HEK293 (cell line): ENCODE results near the gene EN2.

ENCODE experiments used
- CTCF ChIA-PET: fragments of 350-600 bp; formaldehyde crosslinking; extraction: SDS; loops from one replicate; lab custom pipeline; 2021; ENCODE audit warnings: antibody characterized with exemption; lab: Yijun Ruan, JAX
- POLR2A ChIA-PET: fragments of 300-600 bp; formaldehyde crosslinking; extraction: SDS; loops from one replicate; lab custom pipeline; 2020; ENCODE audit warnings: antibody characterized with exemption, inconsistent platforms; lab: Yijun Ruan, JAX
- H3K27ac ChIP-seq: fragments of 200-500 bp; sonication (Bioruptor generic); 2 replicates; pipeline ENCODE4 v1.5.1; 2014; ENCODE audit warnings: low read depth, low read length, control low read depth, inconsistent platforms; ENCODE audit errors: extremely low read depth
- H3K36me3 ChIP-seq, 2 experiments: fragments of 200-500 bp in 1 of 2; sonication (Bioruptor generic) in 1 of 2; 1 replicate in 1 of 2; 2 replicates in 1 of 2; pipeline ENCODE4 v1.5.1; 2014 to 2017; ENCODE audit warnings: inconsistent platforms in 2 of 2, low read length in 2 of 2; ENCODE audit not compliant: control insufficient read depth in 2 of 2, insufficient read depth in 1 of 2
- H3K4me1 ChIP-seq: fragments of 200-500 bp; sonication (Bioruptor generic); 2 replicates; pipeline ENCODE4 v1.5.1; 2014; ENCODE audit warnings: mild to moderate bottlenecking, low read length, inconsistent platforms; ENCODE audit not compliant: control insufficient read depth, insufficient read depth
- H3K4me3 ChIP-seq: 2 replicates; pipeline ENCODE4 v1.5.1; 2011; ENCODE audit warnings: low read depth, mild to moderate bottlenecking, control low read depth, low read length, moderate library complexity
- H3K9me3 ChIP-seq: fragments of 200-500 bp; sonication (Bioruptor generic); 2 replicates; pipeline ENCODE4 v1.5.1; 2014; ENCODE audit warnings: low read depth, low read length, inconsistent platforms; ENCODE audit not compliant: control insufficient read depth, insufficient read depth
- BCL11A ChIP-seq: fragments of 450-650 bp; formaldehyde crosslinking; IDR thresholded peaks from 2 replicates; pipeline ENCODE4 v1.5.1; 2016; ENCODE audit warnings: low read depth, missing biosample characterization, missing genetic modification characterization
- GFI1B ChIP-seq: fragments of 450-650 bp; formaldehyde crosslinking; IDR thresholded peaks from 2 replicates; pipeline ENCODE4 v1.5.1; 2016; ENCODE audit warnings: missing biosample characterization, missing genetic modification characterization
- KLF10 ChIP-seq: fragments of 450-650 bp; IDR thresholded peaks from 2 replicates; pipeline ENCODE4 v1.5.1; 2018; ENCODE audit warnings: missing biosample characterization, mild to moderate bottlenecking, missing genetic modification characterization
- KLF9 ChIP-seq: fragments of 450-650 bp; formaldehyde crosslinking; IDR thresholded peaks from 2 replicates; pipeline ENCODE4 v1.5.1; 2016; ENCODE audit warnings: missing biosample characterization, missing genetic modification characterization, low read depth
- SALL2 ChIP-seq: fragments of 450-650 bp; formaldehyde crosslinking; IDR thresholded peaks from 2 replicates; pipeline ENCODE4 v1.5.0; 2017; ENCODE audit warnings: missing biosample characterization, mild to moderate bottlenecking, missing genetic modification characterization, borderline replicate concordance
- SCRT1 ChIP-seq: fragments of 450-650 bp; formaldehyde crosslinking; IDR thresholded peaks from 2 replicates; pipeline ENCODE4 v1.5.1; 2016; ENCODE audit warnings: missing biosample characterization, missing genetic modification characterization, borderline replicate concordance
- TSHZ1 ChIP-seq: fragments of 450-650 bp; formaldehyde crosslinking; IDR thresholded peaks from 2 replicates; pipeline ENCODE4 v1.5.1; 2016; ENCODE audit warnings: missing biosample characterization, missing genetic modification characterization, borderline replicate concordance
- ZBTB17 ChIP-seq: fragments of 450-650 bp; formaldehyde crosslinking; IDR thresholded peaks from 2 replicates; pipeline ENCODE4 v1.5.1; 2016; ENCODE audit warnings: missing biosample characterization, missing genetic modification characterization
- ZBTB49 ChIP-seq: fragments of 450-650 bp; formaldehyde crosslinking; IDR thresholded peaks from 2 replicates; pipeline ENCODE4 v1.5.1; 2016; ENCODE audit warnings: missing biosample characterization, missing genetic modification characterization, low read depth
- ZIC2 ChIP-seq: fragments of 450-650 bp; formaldehyde crosslinking; IDR thresholded peaks from 2 replicates; pipeline ENCODE4 v1.5.1; 2016; ENCODE audit warnings: missing biosample characterization, missing genetic modification characterization
- ZNF132 ChIP-seq: fragments of 450-650 bp; formaldehyde crosslinking; IDR thresholded peaks from 2 replicates; pipeline ENCODE4 v1.5.1; 2017; ENCODE audit warnings: missing biosample characterization, missing genetic modification characterization, borderline replicate concordance
- ZNF169 ChIP-seq: fragments of 450-650 bp; formaldehyde crosslinking; IDR thresholded peaks from 2 replicates; pipeline ENCODE4 v1.5.1; 2016; ENCODE audit warnings: missing biosample characterization, missing genetic modification characterization
- ZNF2 ChIP-seq: fragments of 450-650 bp; formaldehyde crosslinking; IDR thresholded peaks from 2 replicates; pipeline ENCODE4 v1.5.1; 2016; ENCODE audit warnings: missing biosample characterization, missing genetic modification characterization
- ZNF214 ChIP-seq: fragments of 450-650 bp; formaldehyde crosslinking; IDR thresholded peaks from 2 replicates; pipeline ENCODE4 v1.5.1; 2017; ENCODE audit warnings: missing biosample characterization, mild to moderate bottlenecking, missing genetic modification characterization, borderline replicate concordance
- ZNF274 ChIP-seq, 2 experiments: fragments of 200-500 bp in 1 of 2; fragments of 450-650 bp in 1 of 2; sonication (Bioruptor generic) in 1 of 2; formaldehyde crosslinking in 1 of 2; IDR thresholded peaks; 2 replicates each; pipeline versions ENCODE4 v1.5.1 to v1.6.1; 2014 to 2016; ENCODE audit warnings: borderline replicate concordance in 1 of 2, inconsistent platforms in 1 of 2, low read length in 1 of 2, missing biosample characterization in 1 of 2, missing genetic modification characterization in 1 of 2
- ZNF394 ChIP-seq: fragments of 450-650 bp; formaldehyde crosslinking; IDR thresholded peaks from 2 replicates; pipeline ENCODE4 v1.5.1; 2016; ENCODE audit warnings: missing biosample characterization, missing genetic modification characterization, mild to moderate bottlenecking, moderate library complexity, borderline replicate concordance
- ZNF423 ChIP-seq: fragments of 450-650 bp; formaldehyde crosslinking; IDR thresholded peaks from 2 replicates; pipeline ENCODE4 v1.5.1; 2016; ENCODE audit warnings: missing biosample characterization, missing genetic modification characterization
- ZNF426 ChIP-seq: fragments of 450-650 bp; formaldehyde crosslinking; IDR thresholded peaks from 2 replicates; pipeline ENCODE4 v1.5.1; 2017; ENCODE audit warnings: missing biosample characterization, missing genetic modification characterization, mild to moderate bottlenecking, inconsistent platforms, moderate library complexity
- ZNF530 ChIP-seq: fragments of 450-650 bp; formaldehyde crosslinking; IDR thresholded peaks from 2 replicates; pipeline ENCODE4 v1.5.1; 2016; ENCODE audit warnings: low read depth, missing biosample characterization, missing genetic modification characterization
- ZNF544 ChIP-seq: fragments of 450-650 bp; formaldehyde crosslinking; IDR thresholded peaks from 2 replicates; pipeline ENCODE4 v1.5.0; 2017; ENCODE audit warnings: missing biosample characterization, missing genetic modification characterization
- ZNF600 ChIP-seq: fragments of 450-650 bp; formaldehyde crosslinking; IDR thresholded peaks from 2 replicates; pipeline ENCODE4 v1.5.1; 2016; ENCODE audit warnings: missing biosample characterization, missing genetic modification characterization
- ZNF624 ChIP-seq: fragments of 450-650 bp; formaldehyde crosslinking; IDR thresholded peaks from 2 replicates; pipeline ENCODE4 v1.5.1; 2017; ENCODE audit warnings: missing biosample characterization, missing genetic modification characterization
- ZNF626 ChIP-seq: fragments of 450-650 bp; sonication (Bioruptor Pico); formaldehyde crosslinking; IDR thresholded peaks from 2 replicates; pipeline ENCODE4 v1.5.1; 2018; ENCODE audit warnings: missing biosample characterization, missing genetic modification characterization, inconsistent platforms
- ZNF645 ChIP-seq: fragments of 450-650 bp; formaldehyde crosslinking; IDR thresholded peaks from 2 replicates; pipeline ENCODE4; 2016; ENCODE audit warnings: missing biosample characterization, missing genetic modification characterization
- ZNF701 ChIP-seq: fragments of 450-650 bp; formaldehyde crosslinking; IDR thresholded peaks from 2 replicates; pipeline ENCODE4 v1.5.1; 2016; ENCODE audit warnings: missing biosample characterization, missing genetic modification characterization
- ZNF837 ChIP-seq: fragments of 450-650 bp; formaldehyde crosslinking; IDR thresholded peaks from 2 replicates; pipeline ENCODE4 v1.5.1; 2016; ENCODE audit warnings: missing biosample characterization, missing genetic modification characterization
- ZSCAN16 ChIP-seq: fragments of 450-650 bp; formaldehyde crosslinking; IDR thresholded peaks from 2 replicates; pipeline ENCODE4 v1.5.1; 2016; ENCODE audit warnings: missing biosample characterization, missing genetic modification characterization
- ZXDB ChIP-seq: fragments of 450-650 bp; formaldehyde crosslinking; IDR thresholded peaks from 2 replicates; pipeline ENCODE4 v1.5.1; 2016; ENCODE audit warnings: missing biosample characterization, missing genetic modification characterization
- TF ChIP-seq, protein P1 (sequence below): fragments of 450-650 bp; formaldehyde crosslinking; IDR thresholded peaks from 2 replicates; pipeline ENCODE4 v1.5.1; 2017; ENCODE audit warnings: missing biosample characterization, mild to moderate bottlenecking, missing genetic modification characterization, moderate library complexity

Gene EN2

DNA sequence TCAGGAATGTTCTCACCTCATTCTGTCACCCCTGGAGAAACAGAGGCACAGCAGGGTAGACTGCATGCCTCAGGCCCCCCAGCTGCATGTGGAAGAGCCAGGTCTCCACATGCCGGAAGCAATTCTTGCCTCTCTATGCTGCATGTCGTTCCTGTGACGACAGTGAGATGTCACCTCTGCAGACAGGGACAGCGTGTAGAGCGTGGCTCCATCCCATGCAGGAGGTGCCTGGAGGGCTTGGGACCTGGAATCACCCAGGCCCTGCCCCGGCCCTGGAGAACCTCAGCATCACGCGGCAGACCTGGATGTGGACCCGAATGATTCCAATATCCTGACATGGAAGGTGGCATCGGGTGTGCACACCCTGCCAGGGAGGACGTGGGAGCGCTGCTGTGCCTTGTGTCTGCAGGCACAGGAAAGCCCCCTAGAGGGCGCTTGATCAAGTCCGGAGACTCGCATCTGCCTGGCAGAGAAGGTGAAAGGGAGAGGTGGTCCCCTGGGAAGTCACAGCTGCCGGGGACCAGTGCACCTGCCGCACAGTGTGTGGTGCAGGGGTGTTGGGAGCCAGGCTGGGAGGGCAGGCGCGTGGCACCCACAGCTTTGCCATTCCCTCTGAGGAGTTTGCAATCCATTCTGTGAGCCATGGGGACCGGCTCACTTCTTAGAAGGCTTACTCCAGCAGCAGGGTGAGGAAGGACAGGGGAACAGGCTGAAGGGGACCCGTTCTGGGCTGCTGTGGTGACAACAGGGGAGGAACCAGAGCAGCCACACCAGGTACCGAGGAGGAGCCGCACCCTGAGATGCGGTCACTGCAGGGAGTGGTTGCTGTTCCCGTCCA is 45.3 kb upstream of the EN2 start:
- Histone ChIP-seq H3K36me3 (no peaks in the 10 kb centered on the region), H3K4me1 (no peaks in the 10 kb centered on the region), H3K4me3 (no peak overlapping the region), H3K9me3 (no peaks in the 10 kb centered on the region), H3K27ac (no peak overlapping the region)
- CTCF ChIA-PET, result interaction anchor here (0.7 to 2.9 kb wide), 16 partner anchors 9 to 177 kb away, joined by 3 to 8 read pairs (median 3); no protein-coding TSS in a partner anchor
- POLR2A ChIA-PET, result no interaction called here
- peak; percentile 55; the same call in 1 of the 2 replicates for TF ChIP-seq ZBTB17 (tag by site-specific recombination)
- no peak for TF ChIP-seq ZNF530
- no peak for TF ChIP-seq ZNF169 (tag by site-specific recombination)
- peak; percentile 74 for TF ChIP-seq ZNF600 (tag by site-specific recombination)
- no peak for TF ChIP-seq ZNF626
- no peak for TF ChIP-seq GFI1B
- TF ChIP-seq ZIC2 (tag by site-specific recombination), result peak; percentile 30; the same call in 1 of the 2 replicates
- TF ChIP-seq, protein P1, sequence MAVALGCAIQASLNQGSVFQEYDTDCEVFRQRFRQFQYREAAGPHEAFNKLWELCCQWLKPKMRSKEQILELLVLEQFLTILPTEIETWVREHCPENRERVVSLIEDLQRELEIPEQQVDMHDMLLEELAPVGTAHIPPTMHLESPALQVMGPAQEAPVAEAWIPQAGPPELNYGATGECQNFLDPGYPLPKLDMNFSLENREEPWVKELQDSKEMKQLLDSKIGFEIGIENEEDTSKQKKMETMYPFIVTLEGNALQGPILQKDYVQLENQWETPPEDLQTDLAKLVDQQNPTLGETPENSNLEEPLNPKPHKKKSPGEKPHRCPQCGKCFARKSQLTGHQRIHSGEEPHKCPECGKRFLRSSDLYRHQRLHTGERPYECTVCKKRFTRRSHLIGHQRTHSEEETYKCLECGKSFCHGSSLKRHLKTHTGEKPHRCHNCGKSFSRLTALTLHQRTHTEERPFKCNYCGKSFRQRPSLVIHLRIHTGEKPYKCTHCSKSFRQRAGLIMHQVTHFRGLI (tag by site-specific recombination), result no peak
- TF ChIP-seq ZNF2 (tag by site-specific recombination), result peak; percentile 91; the same call in 1 of the 2 replicates
- TF ChIP-seq ZBTB49 (tag by site-specific recombination), result no peak
- no peak for TF ChIP-seq ZNF394 (tag by site-specific recombination)
- no peak for TF ChIP-seq SALL2 (tag by site-specific recombination)
- no peak for TF ChIP-seq ZNF132
- TF ChIP-seq ZNF837 (tag by site-specific recombination), result no peak
- TF ChIP-seq ZNF423 (tag by site-specific recombination), result peak; percentile 59; the same call in 1 of the 2 replicates
- TF ChIP-seq TSHZ1 (tag by site-specific recombination), result no peak
- no peak for TF ChIP-seq ZNF701 (tag by site-specific recombination)
- TF ChIP-seq KLF10 (tag by site-specific recombination), result no peak
- no peak for TF ChIP-seq KLF9 (tag by site-specific recombination)
- no peak for TF ChIP-seq ZNF544 (tag by site-specific recombination)
- no peak for TF ChIP-seq ZXDB (tag by site-specific recombination)
- no peak for TF ChIP-seq ZNF274 (IDR thresholded peaks at IDR 0.05; ENCODE audit: low read length)
- TF ChIP-seq ZNF274 (tag by site-specific recombination; IDR thresholded peaks at IDR 0.05; ENCODE audit: borderline replicate concordance), result no peak
- TF ChIP-seq SCRT1 (tag by site-specific recombination), result no peak
- no peak for TF ChIP-seq ZNF624 (tag by site-specific recombination)
- TF ChIP-seq ZSCAN16 (tag by site-specific recombination), result no peak
- TF ChIP-seq ZNF645 (tag by site-specific recombination), result no peak
- no peak for TF ChIP-seq ZNF426
- no peak for TF ChIP-seq BCL11A (tag by site-specific recombination)
- TF ChIP-seq ZNF214 (tag by site-specific recombination), result no peak
